ENCODE measurements around the gene SESN2. TPM values are rescaled to one million over a fixed set of nuclear protein-coding genes. Genes with fewer than 3 reads are reported as not detected.

SESN2 gene
- total and polyA plus RNA-seq, 10 of the 15 experiments (the other 5 are each of a cell fraction or from before 2014, with no cell fraction given), result 1.5 to 40.9 (median 17.8) TPM

- TF ChIP-seq PAX5 (IDR thresholded peaks at IDR 0.05; ENCODE audit: borderline replicate concordance, low read depth, low read length) (no peak), GABPA (IDR thresholded peaks at IDR 0.05; ENCODE audit: low read depth) (0 out of 2 replicates have a peak, but pooled peaks have one; percentile 13), MLLT1 (IDR thresholded peaks at IDR 0.05) (peak; percentile 70; the same call in 1 of the 2 replicates), FOXM1 (IDR thresholded peaks at IDR 0.05; ENCODE audit: low read depth, low read length) (peak; percentile 38; the same call in 1 of the 2 replicates)
Measured at GRCh38 chr1:28246427-28246832, 12.9 kb upstream of the SESN2 start (continued).

- peak overlapping the region; percentile 52; the same call in 1 of the 2 replicates for H3K9ac ChIP-seq (ENCODE audit: control insufficient read depth, insufficient read depth, low read length)
- WGBS (ENCODE audit: insufficient coverage, insufficient replicate concordance, low lambda C conversion rate, missing lambda C conversion rate), result 4% methylated on average over 11 of the region's 11 CpGs
- ATAC-seq, result no peak
- in situ Hi-C loops (cut with MboI) (loop anchor here (5.0 kb wide), 1 partner anchor 355 kb away; no protein-coding TSS in a partner anchor), intact Hi-C loops (cut with micrococcal nuclease; ENCODE audit: unreplicated experiment) (loop anchor here (1.0 to 10.0 kb wide), 8 partner anchors 50 to 473 kb away; partner anchors contain the start of genes MED18, STX12 and THEMIS2)
- no peak for DNase-seq (ENCODE audit: low read depth, low spot score)
- SMC1A ChIA-PET (ENCODE audit: uncharacterized antibody, unreplicated experiment), result interaction anchor here (0.8 to 9.7 kb wide), 29 partner anchors 10 to 629 kb away, joined by 3 to 84 read pairs (median 8); partner anchors contain the start of genes ATP5IF1, DNAJC8, MED18 and PHACTR4
- POLR2A ChIA-PET, result interaction anchor here (0.7 to 7.6 kb wide), 7 partner anchors 12 to 355 kb away, joined by 3 to 125 read pairs (median 3); partner anchors contain the start of genes ATP5IF1, PHACTR4 and SESN2
- RAD21 ChIA-PET (ENCODE audit: unreplicated experiment), result interaction anchor here (0.6 to 4.9 kb wide), 23 partner anchors 12 to 393 kb away, joined by 3 to 54 read pairs (median 7); partner anchors contain the start of genes ATP5IF1, MED18, PHACTR4 and RCC1
- no peaks in the 10 kb centered on the region for H3K27me3 ChIP-seq (replicated peaks in 1 of 2; ENCODE audit: control insufficient read depth in 2 of 2, insufficient read depth in 2 of 2, low read length in 1 of 2)
- no peaks in the 10 kb centered on the region for H4K20me1 ChIP-seq (ENCODE audit: control insufficient read depth, insufficient read depth)
- FAIRE-seq, result no peak
- no peaks in the 10 kb centered on the region for H3K9me3 ChIP-seq (replicated peaks; ENCODE audit: control insufficient read depth, insufficient read depth, low read length)
- no peak overlapping the region; the same call in 1 of the 2 replicates for H3K4me3 ChIP-seq
- H3K27ac ChIP-seq (ENCODE audit: control insufficient read depth, insufficient read depth), result peak overlapping the region; percentile 87
- peak overlapping the region; percentile 87 for H2AFZ ChIP-seq (ENCODE audit: control insufficient read depth, low read depth, low read length)
- CTCF ChIA-PET, result interaction anchor here (0.7 to 4.5 kb wide), 44 partner anchors 10 to 630 kb away, joined by 3 to 138 read pairs (median 7); partner anchors contain the start of genes ATP5IF1, MED18 and PHACTR4
- peaks cover 8% of the 10 kb centered on the region for H3K79me2 ChIP-seq (ENCODE audit: control insufficient read depth, insufficient read depth, low read length)
- no TSS peak for BruUV-seq (replicated peaks)
- H3K4me1 ChIP-seq (ENCODE audit: control insufficient read depth, insufficient read depth, low read length), result peaks cover 46% of the 10 kb centered on the region
- peak overlapping the region; percentile 90 for H3K4me2 ChIP-seq (ENCODE audit: control insufficient read depth, insufficient read depth)
- H3K36me3 ChIP-seq (ENCODE audit: control insufficient read depth in 2 of 2, insufficient read depth in 2 of 2, low read length in 1 of 2), result no peaks in the 10 kb centered on the region
- TF ChIP-seq SKIL (IDR thresholded peaks at IDR 0.05; ENCODE audit: low read depth, poor library complexity, severe bottlenecking), result peak; percentile 6
- no peak for TF ChIP-seq EGR1 (IDR thresholded peaks at IDR 0.05; ENCODE audit: borderline replicate concordance in 1 of 2, low read depth in 2 of 2, low read length in 2 of 2)
- TF ChIP-seq NR2F1 (conservative IDR thresholded peaks at IDR 0.05), result peak; percentile 75; the same call in 1 of the 2 replicates
- TF ChIP-seq ATF2 (IDR thresholded peaks at IDR 0.05; ENCODE audit: low read length), result 0 out of 2 replicates have a peak, but pooled peaks have one; percentile 18
- peak; percentile 70; the same call in 1 of the 2 replicates for TF ChIP-seq SMARCA5 (IDR thresholded peaks at IDR 0.05)
Measured at GRCh38 chr1:28247612-28248272, 11.6 kb upstream of the SESN2 start.

Data from GM12878 (cell line).